H1 (cell line): ENCODE measurements around the gene PLEKHG3. TPM values are rescaled to one million over a fixed set of nuclear protein-coding genes. Genes with fewer than 3 reads are reported as not detected.

Experiments used
- CTCF ChIA-PET: fragments of 300-600 bp; sonication (Branson Sonifier 250); formaldehyde crosslinking; loops from one replicate; lab custom pipeline; 2021; ENCODE audit not compliant: partially characterized antibody; lab: Charles Lee
- POLR2A ChIA-PET: fragments of 300-600 bp; sonication (Branson Sonifier 250); formaldehyde crosslinking; loops from one replicate; lab custom pipeline; 2021; ENCODE audit warnings: inconsistent platforms; ENCODE audit not compliant: partially characterized antibody; lab: Charles Lee
- DNase-seq, 2 experiments: peaks; one replicate each; pipeline versions ENCODE4 v3.0.0 to v3.0.0-alpha.2; 2010 to 2022; ENCODE audit warnings: low spot score in 2 of 2, low read depth in 1 of 2, mixed read lengths in 1 of 2
- FAIRE-seq: peaks from 2 replicates; lab custom pipeline; 2011; peaks lifted over from hg19 to GRCh38; lab: Jason Lieb, UNC
- H2AFZ ChIP-seq: 2 replicates; pipeline ENCODE4 v1.8.1; 2012; ENCODE audit warnings: low read length, inconsistent platforms
- H2AK5ac ChIP-seq: 2 replicates; pipeline ENCODE4 v1.6.1; 2013; ENCODE audit warnings: low read depth, low read length
- H2BK120ac ChIP-seq: replicated peaks from 2 replicates; pipeline ENCODE3; 2013; ENCODE audit warnings: low read depth, low read length, inconsistent platforms
- H2BK12ac ChIP-seq: 2 replicates; pipeline ENCODE4 v1.6.1; 2013; ENCODE audit warnings: low read depth, low read length
- H2BK15ac ChIP-seq: 2 replicates; pipeline ENCODE4 v1.6.1; 2013; ENCODE audit warnings: low read length
- H2BK20ac ChIP-seq: 2 replicates; pipeline ENCODE4 v1.6.1; 2013; ENCODE audit warnings: low read length
- H2BK5ac ChIP-seq: 2 replicates; pipeline ENCODE4 v1.6.1; 2013; ENCODE audit warnings: low read depth, low read length
- H3K14ac ChIP-seq: 2 replicates; pipeline ENCODE4 v1.6.1; 2013; ENCODE audit warnings: inconsistent platforms; ENCODE audit not compliant: insufficient read length
- H3K18ac ChIP-seq: 2 replicates; pipeline ENCODE4 v1.6.1; 2013; ENCODE audit warnings: low read length; ENCODE audit errors: extremely low read depth
- H3K23ac ChIP-seq: 2 replicates; pipeline ENCODE4 v1.6.1; 2013; ENCODE audit warnings: inconsistent platforms; ENCODE audit not compliant: insufficient read length
- H3K23me2 ChIP-seq: 2 replicates; pipeline ENCODE4 v1.6.1; 2013; ENCODE audit warnings: low read depth, low read length
- H3K27ac ChIP-seq: 2 replicates; pipeline ENCODE4 v1.6.1; 2011; ENCODE audit warnings: low read depth, low read length, inconsistent platforms
- H3K27me3 ChIP-seq, 4 experiments: replicated peaks in 1 of 4; 1 replicate in 1 of 4; 2 replicates in 3 of 4; pipeline versions ENCODE4 v1.6.1 to v1.8.1; 2011 to 2013; ENCODE audit warnings: low read length in 3 of 4, mild to moderate bottlenecking in 3 of 4, inconsistent platforms in 2 of 4, mixed read lengths in 2 of 4, moderate library complexity in 1 of 4; ENCODE audit not compliant: control insufficient read depth in 3 of 4, insufficient read depth in 3 of 4; ENCODE audit errors: extremely low read depth in 1 of 4
- H3K36me3 ChIP-seq, 4 experiments: 2 replicates each; pipeline versions ENCODE4 v1.6.1 to v1.8.1; 2011 to 2013; ENCODE audit warnings: mild to moderate bottlenecking in 4 of 4, low read length in 3 of 4, moderate library complexity in 2 of 4, control low read depth in 1 of 4, inconsistent platforms in 1 of 4; ENCODE audit not compliant: insufficient read depth in 4 of 4, control insufficient read depth in 2 of 4
- H3K4ac ChIP-seq: replicated peaks from 2 replicates; pipeline ENCODE3; 2013; ENCODE audit warnings: low read length, low read depth, mixed read lengths, inconsistent platforms; ENCODE audit not compliant: insufficient read length
- H3K4me1 ChIP-seq, 4 experiments: replicated peaks in 1 of 4; 1 replicate in 1 of 4; 2 replicates in 3 of 4; pipeline versions ENCODE4 v1.6.1 to v1.8.1; 2011 to 2013; ENCODE audit warnings: low read length in 3 of 4, inconsistent platforms in 2 of 4, mixed read lengths in 1 of 4; ENCODE audit not compliant: insufficient read depth in 4 of 4, control insufficient read depth in 3 of 4
- H3K4me2 ChIP-seq, 2 experiments: 2 replicates each; pipeline versions ENCODE4 v1.6.1 to v1.8.1; 2011 to 2013; ENCODE audit warnings: low read depth in 2 of 2, low read length in 2 of 2, control low read depth in 1 of 2, inconsistent platforms in 1 of 2, mild to moderate bottlenecking in 1 of 2; ENCODE audit not compliant: insufficient read depth in 1 of 2
- H3K4me3 ChIP-seq, 4 experiments: fragments of 200-600, 300-600 bp in 1 of 4; sonication (generic), shearing (Covaris generic), sonication (Bioruptor Twin) in 1 of 4; 2 replicates each; pipeline versions ENCODE4 v1.5.1 to v1.8.1; 2011 to 2016; ENCODE audit warnings: low read length in 4 of 4, low read depth in 3 of 4, control low read depth in 2 of 4, inconsistent platforms in 2 of 4, mild to moderate bottlenecking in 2 of 4, mixed read lengths in 1 of 4, moderate library complexity in 1 of 4; ENCODE audit not compliant: insufficient read depth in 2 of 4; ENCODE audit errors: extremely low read depth in 1 of 4
- H3K56ac ChIP-seq: replicated peaks from 2 replicates; pipeline ENCODE3; 2013; ENCODE audit warnings: low read depth, mild to moderate bottlenecking, mixed read lengths, low read length, inconsistent platforms; ENCODE audit not compliant: insufficient read length
- H3K79me1 ChIP-seq: 2 replicates; pipeline ENCODE4 v1.6.1; 2013; ENCODE audit warnings: low read depth, low read length, control low read depth
- H3K79me2 ChIP-seq, 2 experiments: 2 replicates each; pipeline versions ENCODE4 v1.6.1 to v1.8.1; 2012 to 2013; ENCODE audit warnings: low read length in 2 of 2, mild to moderate bottlenecking in 2 of 2, inconsistent platforms in 1 of 2; ENCODE audit not compliant: insufficient read depth in 2 of 2, control insufficient read depth in 1 of 2
- H3K9ac ChIP-seq, 4 experiments: replicated peaks in 1 of 4; 1 replicate in 1 of 4; 2 replicates in 3 of 4; pipeline versions ENCODE4 v1.6.1 to v1.8.1; 2011 to 2013; ENCODE audit warnings: low read depth in 3 of 4, low read length in 3 of 4, control low read depth in 2 of 4, mild to moderate bottlenecking in 2 of 4, moderate library complexity in 2 of 4, inconsistent platforms in 1 of 4; ENCODE audit errors: extremely low read depth in 1 of 4
- H3K9me3 ChIP-seq, 2 experiments: 2 replicates each; pipeline versions ENCODE4 v1.6.1 to v1.8.1; 2012 to 2013; ENCODE audit warnings: mild to moderate bottlenecking in 2 of 2, moderate library complexity in 2 of 2, control low read depth in 1 of 2, inconsistent platforms in 1 of 2, low read depth in 1 of 2, low read length in 1 of 2, mixed read lengths in 1 of 2; ENCODE audit not compliant: insufficient read depth in 2 of 2
- H4K20me1 ChIP-seq, 2 experiments: replicated peaks in 1 of 2; 2 replicates each; pipeline versions ENCODE3 to v1.8.1; 2011 to 2013; ENCODE audit warnings: inconsistent platforms in 2 of 2, low read length in 2 of 2, mild to moderate bottlenecking in 1 of 2; ENCODE audit not compliant: insufficient read depth in 2 of 2, control insufficient read depth in 1 of 2
- H4K5ac ChIP-seq: 2 replicates; pipeline ENCODE4 v1.6.1; 2013; ENCODE audit warnings: low read length, low read depth, mixed read lengths, inconsistent platforms; ENCODE audit not compliant: insufficient read length
- H4K8ac ChIP-seq: 2 replicates; pipeline ENCODE4 v1.8.0; 2013; ENCODE audit warnings: mild to moderate bottlenecking, moderate library complexity, low read length, inconsistent platforms; ENCODE audit not compliant: insufficient read depth; ENCODE audit errors: extremely low read depth
- H4K91ac ChIP-seq: replicated peaks from 2 replicates; pipeline ENCODE3; 2013; ENCODE audit warnings: low read length, mixed read lengths, inconsistent platforms; ENCODE audit not compliant: insufficient read length
- CHD2 ChIP-seq: IDR thresholded peaks from 2 replicates; pipeline ENCODE4 v1.6.1; 2012; ENCODE audit warnings: low read length, improper control_type of control experiment
- POLR2A ChIP-seq, 2 experiments: IDR thresholded peaks; 1 replicate in 1 of 2; 2 replicates in 1 of 2; pipeline ENCODE4 v1.6.1; 2011; ENCODE audit warnings: low read depth in 2 of 2, low read length in 2 of 2, mild to moderate bottlenecking in 2 of 2; ENCODE audit errors: control extremely low read depth in 1 of 2
- TAF1 ChIP-seq: IDR thresholded peaks from 2 replicates; pipeline ENCODE4 v1.6.1; 2011; ENCODE audit warnings: mild to moderate bottlenecking, low read depth, low read length
- ZNF274 ChIP-seq: IDR thresholded peaks from 2 replicates; pipeline ENCODE4 v1.7.0; 2012; ENCODE audit warnings: low read length, borderline replicate concordance; ENCODE audit errors: extremely low read depth
- WGBS, 2 experiments: shearing (Covaris generic) in 1 of 2; methylation state at CpG; one replicate each; pipeline versions ENCODE4 v1.1.6 to v1.1.7; 2013 to 2015; ENCODE audit warnings: low lambda C conversion rate in 2 of 2, mixed read lengths in 2 of 2, inconsistent platforms in 1 of 2, low coverage in 1 of 2, missing lambda C conversion rate in 1 of 2; ENCODE audit not compliant: insufficient replicate concordance in 2 of 2, insufficient coverage in 1 of 2, insufficient read length in 1 of 2; ENCODE audit errors: extremely low coverage in 1 of 2, missing lambda C conversion rate in 1 of 2; 5-methylcytosine and 5-hydroxymethylcytosine counted together
- polyA plus RNA-seq, 7 experiments: library from polyadenylated mRNA; depleted of rRNA in 3 of 7; stranded (reverse) in 5 of 7; unstranded in 2 of 7; fragments of >200 nt in 5 of 7; fragments of 200-250 nt in 2 of 7; gene quantifications; 1 replicate in 5 of 7; 2 replicates in 1 of 7; 4 replicates in 1 of 7; pipeline versions ENCODE4 v1.2.1 to v1.2.3, GENCODE V29; 2011 to 2013; ENCODE audit warnings: missing spikeins in 2 of 7, mixed read lengths in 2 of 7
- total RNA-seq: library from RNA; stranded (reverse); fragmentation: NEBNext Ultra II Directional; extraction: Animal tissue kit (Norgen Biotek cat#: 25700); gene quantifications from 2 replicates; pipeline ENCODE4 v1.2.1, GENCODE V29; 2021

The PLEKHG3 gene
- total and polyA plus RNA-seq, 2 of the 8 experiments (the other 6 are each of a cell fraction or from before 2014, with no cell fraction given): 43.4 to 90.6 TPM

- H2BK12ac ChIP-seq: peak overlapping the region; percentile 87; the same call in 1 of the 2 replicates
- FAIRE-seq (no peak), DNase-seq (no peak)
- H3K18ac ChIP-seq: peak overlapping the region; percentile 25; the same call in 1 of the 2 replicates
- H3K4me2 ChIP-seq: no peak overlapping the region
- H2AFZ ChIP-seq: 0 out of 2 replicates have a peak overlapping the region, but pooled peaks have one; percentile 43
- H3K23ac ChIP-seq: no peak overlapping the region
- H3K79me1 ChIP-seq: no peaks in the 10 kb centered on the region
- no peak overlapping the region for H4K5ac ChIP-seq
- H3K79me2 ChIP-seq: no peaks in the 10 kb centered on the region
- peak overlapping the region; percentile 48; the same call in 1 of the 2 replicates for H2BK15ac ChIP-seq
- ChIA-PET POLR2A (interaction anchor here (1.2 to 1.7 kb wide), 4 partner anchors 11 to 263 kb away, joined by 3 to 5 read pairs (median 4); partner anchors contain the start of gene ZBTB1), CTCF (interaction anchor here (0.6 to 7.6 kb wide), 16 partner anchors 8 to 172 kb away, joined by 3 to 64 read pairs (median 4); no protein-coding TSS in a partner anchor)
- H3K9me3 ChIP-seq: peaks cover 0 to under 1% of the 10 kb centered on the region in 2 experiments; a peak in 1 of 4 replicates
- no peak overlapping the region for H3K56ac ChIP-seq
- no peak overlapping the region for H2BK120ac ChIP-seq
- peak overlapping the region; percentile 61 for H4K91ac ChIP-seq
- H3K27ac ChIP-seq: no peak overlapping the region
- H3K4me1 ChIP-seq: peaks cover 4 to 28% (median 20%) of the 10 kb centered on the region in 4 experiments
- H3K23me2 ChIP-seq: peaks cover 6% of the 10 kb centered on the region; the same call in 1 of the 2 replicates
- WGBS, 2 experiments: 81% methylated on average over 15 of the region's 15 CpGs; no CpG with 5 or more reads in 1 of the 2 experiments
- no peak overlapping the region for H3K4me3 ChIP-seq
- peak overlapping the region; percentile 82; the same call in 1 of the 2 replicates for H2AK5ac ChIP-seq
- H2BK20ac ChIP-seq: peak overlapping the region; percentile 56
- H3K9ac ChIP-seq: no peak overlapping the region; a peak in 1 of 7 replicates
- H2BK5ac ChIP-seq: peak overlapping the region; percentile 78; the same call in 1 of the 2 replicates
- no peak overlapping the region for H3K14ac ChIP-seq
- peaks cover 0 to 6% of the 10 kb centered on the region in 2 experiments for H4K20me1 ChIP-seq
- no peaks in the 10 kb centered on the region for H3K36me3 ChIP-seq
- peaks cover 0 to 2% (median 0%) of the 10 kb centered on the region in 4 experiments; a peak in 3 of 7 replicates for H3K27me3 ChIP-seq
- no peak overlapping the region for H3K4ac ChIP-seq
- H4K8ac ChIP-seq: peak overlapping the region; percentile 66; the same call in 1 of the 2 replicates
- no peak for TF ChIP-seq CHD2
- no peak for TF ChIP-seq POLR2A (IDR thresholded peaks at IDR 0.05; ENCODE audit: control extremely low read depth in 1 of 2, low read depth in 2 of 2, low read length in 2 of 2)
- TF ChIP-seq TAF1: no peak
- TF ChIP-seq ZNF274: no peak
Observed at GRCh38 chr14:64767215-64767964, 63.2 kb downstream of the PLEKHG3 start.
